HFF-Myc (cell line): ENCODE measurements around the gene TENM4.

ENCODE experiments used
- DNase-seq: peaks from one replicate; pipeline ENCODE4 v3.0.0-alpha.2; 2011; ENCODE audit warnings: low read depth; ENCODE audit errors: extremely low read depth
- H3K4me3 ChIP-seq: replicated peaks from 2 replicates; pipeline ENCODE4 v1.5.1; 2011; ENCODE audit warnings: low read depth, mild to moderate bottlenecking, control low read depth, low read length
- TF ChIP-seq, protein P1 (sequence below): IDR thresholded peaks from 2 replicates; pipeline ENCODE4 v1.5.1; 2012; ENCODE audit warnings: mild to moderate bottlenecking, low read depth, low read length, control low read depth; ENCODE audit errors: missing control alignments

The TENM4 gene

DNA sequence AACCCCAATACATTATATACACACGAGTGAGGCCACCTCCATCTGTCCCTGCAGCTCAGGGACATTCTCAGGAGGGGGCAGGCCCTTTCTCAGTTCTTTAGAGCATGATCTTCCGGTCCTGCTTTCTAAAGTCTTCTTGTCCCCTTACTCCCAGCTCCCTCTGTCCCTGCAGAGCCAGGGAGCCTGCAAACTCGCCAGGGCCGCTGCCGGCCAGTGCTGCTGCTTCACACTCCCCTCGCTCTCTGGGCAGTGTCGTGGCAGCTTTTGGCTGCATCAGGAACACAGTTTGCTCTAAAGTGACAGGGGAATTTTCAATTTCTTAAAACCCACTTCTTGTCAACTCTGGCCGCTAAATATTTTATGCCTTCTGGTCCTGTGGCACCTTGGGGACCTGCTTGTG, 736.0 kb downstream of the TENM4 start:
- TF ChIP-seq, protein P1, sequence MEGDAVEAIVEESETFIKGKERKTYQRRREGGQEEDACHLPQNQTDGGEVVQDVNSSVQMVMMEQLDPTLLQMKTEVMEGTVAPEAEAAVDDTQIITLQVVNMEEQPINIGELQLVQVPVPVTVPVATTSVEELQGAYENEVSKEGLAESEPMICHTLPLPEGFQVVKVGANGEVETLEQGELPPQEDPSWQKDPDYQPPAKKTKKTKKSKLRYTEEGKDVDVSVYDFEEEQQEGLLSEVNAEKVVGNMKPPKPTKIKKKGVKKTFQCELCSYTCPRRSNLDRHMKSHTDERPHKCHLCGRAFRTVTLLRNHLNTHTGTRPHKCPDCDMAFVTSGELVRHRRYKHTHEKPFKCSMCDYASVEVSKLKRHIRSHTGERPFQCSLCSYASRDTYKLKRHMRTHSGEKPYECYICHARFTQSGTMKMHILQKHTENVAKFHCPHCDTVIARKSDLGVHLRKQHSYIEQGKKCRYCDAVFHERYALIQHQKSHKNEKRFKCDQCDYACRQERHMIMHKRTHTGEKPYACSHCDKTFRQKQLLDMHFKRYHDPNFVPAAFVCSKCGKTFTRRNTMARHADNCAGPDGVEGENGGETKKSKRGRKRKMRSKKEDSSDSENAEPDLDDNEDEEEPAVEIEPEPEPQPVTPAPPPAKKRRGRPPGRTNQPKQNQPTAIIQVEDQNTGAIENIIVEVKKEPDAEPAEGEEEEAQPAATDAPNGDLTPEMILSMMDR = no peak
- no peak for DNase-seq
- H3K4me3 ChIP-seq = no peak overlapping the region

DNA sequence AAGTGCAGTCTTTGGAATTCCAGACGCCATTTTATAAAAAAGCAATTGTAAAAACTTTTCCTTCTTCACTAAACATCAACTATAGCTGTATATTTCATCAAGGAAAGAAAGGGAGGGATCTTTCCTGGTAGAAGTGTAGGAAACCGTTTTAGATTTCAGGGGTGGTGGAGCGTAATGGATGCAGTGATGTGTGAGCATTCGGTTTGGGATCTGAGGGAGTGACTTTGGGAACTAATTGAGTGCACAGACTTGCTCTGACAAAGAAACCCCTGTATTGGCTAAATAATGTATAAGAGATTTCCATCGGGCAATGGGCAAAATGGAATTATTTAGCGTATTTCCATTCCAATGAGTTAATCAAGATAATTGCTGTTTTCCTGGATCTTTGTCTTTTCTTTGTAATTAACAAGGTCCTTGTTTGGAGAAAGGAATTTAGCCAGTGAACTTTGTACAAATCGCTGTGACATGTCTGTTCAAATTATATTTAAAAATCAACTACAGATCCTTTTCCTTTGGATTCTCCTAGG, 741.2 kb downstream of the TENM4 start:
- no peak for DNase-seq
- TF ChIP-seq, protein P1 = no peak
- H3K4me3 ChIP-seq = no peak overlapping the region

DNA sequence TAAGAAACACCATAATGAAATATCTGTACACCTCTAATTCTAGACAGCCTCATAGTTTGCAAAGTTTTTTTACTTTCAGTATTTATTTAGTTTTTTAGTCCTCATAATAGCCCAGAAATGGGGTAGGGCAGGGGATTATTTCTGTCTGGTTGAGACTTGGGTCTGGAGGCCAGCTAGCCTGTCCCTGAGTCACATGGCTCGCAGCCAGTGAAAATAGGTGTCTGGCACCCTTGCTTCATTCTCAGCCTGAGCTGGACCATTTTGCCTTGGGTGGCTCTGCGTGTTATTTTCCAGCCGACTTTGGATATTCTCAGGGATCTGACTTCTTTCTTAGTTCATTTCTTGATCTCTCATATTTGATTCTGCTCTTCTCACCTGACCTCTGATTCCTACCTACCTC, 742.2 kb downstream of the TENM4 start:
- DNase-seq = no peak
- TF ChIP-seq, protein P1 = no peak
- no peak overlapping the region for H3K4me3 ChIP-seq

DNA sequence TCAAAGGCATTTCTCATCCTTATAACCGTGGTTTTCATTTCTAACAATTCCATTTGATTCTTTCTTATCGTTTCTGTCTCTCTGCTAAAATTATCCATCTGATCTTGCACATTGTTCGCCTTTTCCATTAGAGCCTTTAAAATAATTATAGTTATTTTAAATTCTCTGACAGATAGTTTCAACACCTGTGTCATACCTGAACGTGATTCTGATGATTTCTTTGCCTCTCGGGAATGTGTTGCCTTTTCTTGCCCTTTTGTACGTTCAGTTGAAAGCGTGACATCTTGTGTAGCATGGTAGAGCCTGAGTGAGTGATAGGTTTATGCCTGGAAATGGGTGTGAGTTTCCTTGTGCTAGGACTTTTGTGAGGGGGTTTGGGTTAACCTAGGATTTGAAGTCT, 744.7 kb downstream of the TENM4 start:
- H3K4me3 ChIP-seq = no peak overlapping the region
- DNase-seq = no peak
- TF ChIP-seq, protein P1 = no peak

DNA sequence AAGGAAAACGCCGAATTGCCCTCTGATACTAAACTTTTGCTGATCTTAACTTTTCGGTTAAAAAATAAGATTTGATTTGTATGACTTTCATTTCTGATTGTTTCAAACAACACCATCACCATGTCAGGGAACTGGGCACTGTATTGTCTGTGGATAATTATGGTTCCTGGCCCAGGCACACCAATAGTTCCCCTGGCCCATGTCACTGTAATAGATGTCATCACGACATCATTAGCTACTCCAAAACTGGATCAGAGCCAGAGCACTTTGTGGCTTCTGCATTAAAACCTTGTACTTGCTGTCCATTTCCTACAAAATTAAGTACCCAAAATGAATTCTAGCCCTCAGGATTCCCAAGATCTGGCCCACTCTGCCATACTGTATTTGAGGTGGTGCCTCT, 746.7 kb downstream of the TENM4 start:
- H3K4me3 ChIP-seq = no peak overlapping the region
- TF ChIP-seq, protein P1 = no peak
- no peak for DNase-seq

DNA sequence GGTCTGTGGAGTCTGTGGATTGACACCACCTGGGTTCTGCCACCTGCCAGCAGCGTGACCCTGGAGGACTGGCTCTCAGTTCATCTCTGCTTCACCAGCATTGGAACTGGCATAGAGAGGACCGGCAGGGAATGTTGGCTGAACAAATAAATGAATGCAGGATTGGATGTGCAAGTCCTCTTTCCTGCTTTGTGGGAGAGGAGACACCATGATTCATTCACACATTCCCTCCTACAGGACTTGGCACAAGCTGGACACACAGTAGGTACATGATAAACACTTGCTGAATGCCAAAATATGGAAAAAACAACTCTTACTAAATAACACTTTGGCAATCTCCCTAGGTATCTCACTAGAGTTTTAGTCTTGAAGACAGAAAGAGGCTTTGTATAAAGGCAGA, 749.6 kb downstream of the TENM4 start:
- TF ChIP-seq, protein P1 = no peak
- no peak overlapping the region for H3K4me3 ChIP-seq
- no peak for DNase-seq

DNA sequence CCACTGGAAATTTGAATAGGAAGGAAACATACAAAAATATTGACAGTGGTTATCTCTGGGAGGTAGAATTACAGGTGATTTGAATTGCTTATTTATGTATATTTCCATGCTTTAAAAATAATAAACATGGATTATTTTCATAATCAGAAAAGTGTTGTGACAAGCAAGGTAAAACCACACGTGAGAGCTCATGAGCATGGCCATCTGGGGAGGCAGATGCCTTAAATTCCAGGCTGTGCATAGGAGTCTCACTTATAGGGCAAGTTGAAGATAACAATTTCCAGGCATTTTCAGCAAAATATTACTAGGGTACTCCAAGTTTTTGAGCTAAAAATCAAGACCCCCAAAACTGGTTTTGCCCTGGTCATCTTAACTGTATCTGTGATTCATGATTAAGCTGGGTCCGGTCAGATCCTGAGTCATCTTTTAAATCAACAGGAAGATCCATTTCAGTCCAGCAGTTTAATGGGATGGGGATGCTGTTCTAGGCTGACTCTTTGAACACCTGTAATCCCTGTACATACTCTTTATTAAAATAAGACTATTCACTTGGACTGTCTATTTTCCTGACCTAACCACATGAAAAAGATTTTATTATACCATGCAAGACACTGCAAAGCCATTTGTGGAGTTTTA, 750.4 kb downstream of the TENM4 start:
- TF ChIP-seq, protein P1 = no peak
- DNase-seq = no peak
- H3K4me3 ChIP-seq = no peak overlapping the region
